K562 (cell line): Measurements from ENCODE around the gene SORBS2.

ENCODE experiments used
- CEBPB ChIP-seq: fragments of 450-650 bp; IDR thresholded peaks from 2 replicates; pipeline ENCODE4 v1.6.1; 2016; ENCODE audit warnings: missing genetic modification characterization, missing compliant biosample characterization
- ELF4 ChIP-seq: fragments of 450-650 bp; formaldehyde crosslinking; IDR thresholded peaks from 2 replicates; pipeline ENCODE4 v1.4.0; 2022; ENCODE audit warnings: missing genetic modification characterization
- POLR2AphosphoS5 ChIP-seq: IDR thresholded peaks from 2 replicates; pipeline ENCODE4 v1.6.1; 2011; ENCODE audit warnings: mild to moderate bottlenecking, low read depth, low read length, moderate library complexity; ENCODE audit not compliant: control insufficient read depth, insufficient read depth
- RBBP5 ChIP-seq: fragments of 200-600 bp; sonication (generic); IDR thresholded peaks from 2 replicates; pipeline ENCODE4 v1.6.1; 2012; ENCODE audit warnings: borderline replicate concordance, mild to moderate bottlenecking, low read length, control low read depth, inconsistent platforms; ENCODE audit not compliant: insufficient read depth, poor library complexity, severe bottlenecking
- SETDB1 ChIP-seq: IDR thresholded peaks from one replicate; pipeline ENCODE4 v1.6.1; 2012; ENCODE audit warnings: low read length, control low read depth, inconsistent platforms
- TFAM ChIP-seq: fragments of 250-450 bp; sonication (Bioruptor Pico); conservative IDR thresholded peaks from 2 replicates; pipeline ENCODE4 v1.5.0; 2021; ENCODE audit warnings: mild to moderate bottlenecking, moderate library complexity
- ZNF263 ChIP-seq: sonication (generic); formaldehyde crosslinking; IDR thresholded peaks from 2 replicates; pipeline ENCODE4 v1.8.0; 2022; ENCODE audit warnings: mild to moderate bottlenecking, missing genetic modification reagents, borderline replicate concordance
- TF ChIP-seq, protein P1 (sequence below), 3 experiments: IDR thresholded peaks in 2 of 3; conservative IDR thresholded peaks in 1 of 3; 2 replicates each; pipeline ENCODE4 v1.5.1; 2011 to 2012; ENCODE audit warnings: low read length in 3 of 3, mild to moderate bottlenecking in 3 of 3, control low read depth in 2 of 3, improper control_type of control experiment in 1 of 3, inconsistent platforms in 1 of 3, low read depth in 1 of 3, mixed read lengths in 1 of 3, moderate library complexity in 1 of 3; ENCODE audit not compliant: insufficient read depth in 2 of 3
- TF ChIP-seq, protein P2 (sequence below): fragments of 250-450 bp; sonication (Bioruptor Pico); IDR thresholded peaks from 2 replicates; pipeline ENCODE4 v1.5.0; 2022; ENCODE audit warnings: mild to moderate bottlenecking

DNA sequence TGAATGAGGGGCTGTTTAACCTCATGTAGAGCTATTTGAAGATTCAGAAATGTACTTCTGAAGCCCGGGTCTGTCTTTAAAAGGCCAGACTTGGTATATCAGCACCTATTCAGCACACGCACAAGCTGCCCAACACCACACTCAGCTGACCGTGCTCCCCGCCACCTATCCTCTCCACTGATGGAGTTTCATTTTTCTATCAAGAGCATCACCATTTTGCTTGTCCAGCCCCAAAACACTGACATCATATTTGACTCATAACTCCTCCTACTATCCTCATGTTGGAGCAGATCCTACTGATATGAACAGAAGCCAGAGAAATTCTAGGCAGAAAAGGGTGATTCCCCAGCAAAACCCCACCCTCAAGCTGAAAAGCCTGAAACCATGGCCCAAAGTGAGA is 100.3 kb downstream of the SORBS2 start:
- TF ChIP-seq ZNF263 (CRISPR knock-in tag): no peak
- TF ChIP-seq TFAM (CRISPR knock-in tag): no peak
- TF ChIP-seq POLR2AphosphoS5: no peak
- TF ChIP-seq, protein P1, sequence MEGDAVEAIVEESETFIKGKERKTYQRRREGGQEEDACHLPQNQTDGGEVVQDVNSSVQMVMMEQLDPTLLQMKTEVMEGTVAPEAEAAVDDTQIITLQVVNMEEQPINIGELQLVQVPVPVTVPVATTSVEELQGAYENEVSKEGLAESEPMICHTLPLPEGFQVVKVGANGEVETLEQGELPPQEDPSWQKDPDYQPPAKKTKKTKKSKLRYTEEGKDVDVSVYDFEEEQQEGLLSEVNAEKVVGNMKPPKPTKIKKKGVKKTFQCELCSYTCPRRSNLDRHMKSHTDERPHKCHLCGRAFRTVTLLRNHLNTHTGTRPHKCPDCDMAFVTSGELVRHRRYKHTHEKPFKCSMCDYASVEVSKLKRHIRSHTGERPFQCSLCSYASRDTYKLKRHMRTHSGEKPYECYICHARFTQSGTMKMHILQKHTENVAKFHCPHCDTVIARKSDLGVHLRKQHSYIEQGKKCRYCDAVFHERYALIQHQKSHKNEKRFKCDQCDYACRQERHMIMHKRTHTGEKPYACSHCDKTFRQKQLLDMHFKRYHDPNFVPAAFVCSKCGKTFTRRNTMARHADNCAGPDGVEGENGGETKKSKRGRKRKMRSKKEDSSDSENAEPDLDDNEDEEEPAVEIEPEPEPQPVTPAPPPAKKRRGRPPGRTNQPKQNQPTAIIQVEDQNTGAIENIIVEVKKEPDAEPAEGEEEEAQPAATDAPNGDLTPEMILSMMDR (IDR thresholded peaks at IDR 0.05 in 2 of 3, conservative IDR thresholded peaks at IDR 0.05 in 1 of 3; ENCODE audit: insufficient read depth in 2 of 3, low read depth in 1 of 3, low read length in 3 of 3): no peak
- TF ChIP-seq, protein P2, sequence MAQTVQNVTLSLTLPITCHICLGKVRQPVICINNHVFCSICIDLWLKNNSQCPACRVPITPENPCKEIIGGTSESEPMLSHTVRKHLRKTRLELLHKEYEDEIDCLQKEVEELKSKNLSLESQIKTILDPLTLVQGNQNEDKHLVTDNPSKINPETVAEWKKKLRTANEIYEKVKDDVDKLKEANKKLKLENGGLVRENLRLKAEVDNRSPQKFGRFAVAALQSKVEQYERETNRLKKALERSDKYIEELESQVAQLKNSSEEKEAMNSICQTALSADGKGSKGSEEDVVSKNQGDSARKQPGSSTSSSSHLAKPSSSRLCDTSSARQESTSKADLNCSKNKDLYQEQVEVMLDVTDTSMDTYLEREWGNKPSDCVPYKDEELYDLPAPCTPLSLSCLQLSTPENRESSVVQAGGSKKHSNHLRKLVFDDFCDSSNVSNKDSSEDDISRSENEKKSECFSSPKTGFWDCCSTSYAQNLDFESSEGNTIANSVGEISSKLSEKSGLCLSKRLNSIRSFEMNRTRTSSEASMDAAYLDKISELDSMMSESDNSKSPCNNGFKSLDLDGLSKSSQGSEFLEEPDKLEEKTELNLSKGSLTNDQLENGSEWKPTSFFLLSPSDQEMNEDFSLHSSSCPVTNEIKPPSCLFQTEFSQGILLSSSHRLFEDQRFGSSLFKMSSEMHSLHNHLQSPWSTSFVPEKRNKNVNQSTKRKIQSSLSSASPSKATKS (CRISPR knock-in tag): no peak
- TF ChIP-seq CEBPB (tag): no peak
- TF ChIP-seq ELF4: no peak
- no peak for TF ChIP-seq SETDB1
- no peak for TF ChIP-seq RBBP5
